ENCODE data around the gene SYNGR3.

DNA sequence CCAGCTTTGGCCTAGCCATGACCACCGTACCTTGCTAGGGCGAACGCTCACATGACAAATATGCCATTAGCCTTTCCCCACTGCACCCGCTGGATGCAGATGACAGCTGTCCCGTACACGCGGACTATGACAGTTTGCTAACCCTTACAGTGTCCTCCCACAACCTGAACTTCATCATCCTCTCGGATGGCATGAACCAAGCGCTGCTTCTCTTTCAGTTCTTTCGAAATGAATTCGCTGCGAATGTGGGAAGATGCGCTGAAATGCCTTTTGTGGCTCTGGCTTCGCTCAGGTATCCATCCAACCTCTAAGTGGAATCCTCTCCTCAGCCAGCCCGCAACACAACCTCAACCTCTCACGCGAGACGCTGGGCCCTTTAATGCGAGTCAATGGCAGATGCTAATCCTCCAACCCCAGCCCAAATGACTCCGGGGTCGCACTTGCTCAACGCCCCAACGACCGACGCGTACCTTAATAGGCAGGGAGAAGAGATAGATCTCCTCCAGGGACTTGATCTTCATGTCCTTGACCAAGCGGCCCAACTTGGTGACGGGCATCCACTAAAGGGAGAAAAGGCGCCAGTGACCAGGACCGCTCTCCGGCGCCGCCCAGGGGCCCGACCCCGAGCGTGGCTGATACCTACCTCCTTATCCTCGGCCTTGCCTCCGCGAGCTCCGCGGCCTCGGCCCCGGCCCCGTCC, 25.8 kb upstream of the SYNGR3 start:
- TF ChIP-seq CTCF (IDR thresholded peaks at IDR 0.05) (peak in 6 of 12 donors; percentile 10 to 54 (median 28)), POLR2A (IDR thresholded peaks at IDR 0.05) (no peak)
